H1 (cell line): Measurements from ENCODE around the gene FRMPD4. TPM values are rescaled to one million over a fixed set of nuclear protein-coding genes. Genes with fewer than 3 reads are reported as not detected.

Source experiments
- ASH2L ChIP-seq: fragments of 200-600, 300-600 bp; sonication (generic); IDR thresholded peaks from one replicate; pipeline ENCODE4 v1.7.1; 2017; ENCODE audit warnings: low read length
- CBX8 ChIP-seq: fragments of 300-800, 300-1000 bp; sonication (generic); IDR thresholded peaks from 2 replicates; pipeline ENCODE4 v1.7.1; 2016; ENCODE audit warnings: low read depth, low read length, borderline replicate concordance
- CHD1 ChIP-seq: IDR thresholded peaks from 2 replicates; pipeline ENCODE4 v1.6.1; 2012; ENCODE audit warnings: low read depth, low read length, improper control_type of control experiment
- CHD2 ChIP-seq: IDR thresholded peaks from 2 replicates; pipeline ENCODE4 v1.6.1; 2012; ENCODE audit warnings: low read length, improper control_type of control experiment
- POU5F1 ChIP-seq: IDR thresholded peaks from 2 replicates; pipeline ENCODE4 v1.6.1; 2011; ENCODE audit warnings: low read depth, mild to moderate bottlenecking, low read length, moderate library complexity
- RNF2 ChIP-seq: fragments of 200-900, 300-1000 bp; sonication (generic); IDR thresholded peaks from 2 replicates; pipeline ENCODE4 v1.7.1; 2016; ENCODE audit warnings: borderline replicate concordance, low read depth, mild to moderate bottlenecking, antibody characterized with exemption, low read length; ENCODE audit not compliant: poor library complexity, severe bottlenecking; ENCODE audit errors: missing control alignments
- polyA plus RNA-seq, 7 experiments: library from polyadenylated mRNA; depleted of rRNA in 3 of 7; stranded (reverse) in 5 of 7; unstranded in 2 of 7; fragments of >200 nt in 5 of 7; fragments of 200-250 nt in 2 of 7; gene quantifications; 1 replicate in 5 of 7; 2 replicates in 1 of 7; 4 replicates in 1 of 7; pipeline versions ENCODE4 v1.2.1 to v1.2.3, GENCODE V29; 2011 to 2013; ENCODE audit warnings: missing spikeins in 2 of 7, mixed read lengths in 2 of 7
- total RNA-seq: library from RNA; stranded (reverse); fragmentation: NEBNext Ultra II Directional; extraction: Animal tissue kit (Norgen Biotek cat#: 25700); gene quantifications from 2 replicates; pipeline ENCODE4 v1.2.1, GENCODE V29; 2021
- TF ChIP-seq, protein P1 (sequence below): fragments of 300-600 bp; sonication (generic); IDR thresholded peaks from 2 replicates; pipeline ENCODE4 v1.7.1; 2012; ENCODE audit warnings: low read length, moderate library complexity, mild to moderate bottlenecking, inconsistent platforms; ENCODE audit not compliant: insufficient replicate concordance

FRMPD4 gene
- total and polyA plus RNA-seq, 2 of the 8 experiments (the other 6 are each of a cell fraction or from before 2014, with no cell fraction given), result 0.02 to 0.37 TPM

- TF ChIP-seq, protein P1, sequence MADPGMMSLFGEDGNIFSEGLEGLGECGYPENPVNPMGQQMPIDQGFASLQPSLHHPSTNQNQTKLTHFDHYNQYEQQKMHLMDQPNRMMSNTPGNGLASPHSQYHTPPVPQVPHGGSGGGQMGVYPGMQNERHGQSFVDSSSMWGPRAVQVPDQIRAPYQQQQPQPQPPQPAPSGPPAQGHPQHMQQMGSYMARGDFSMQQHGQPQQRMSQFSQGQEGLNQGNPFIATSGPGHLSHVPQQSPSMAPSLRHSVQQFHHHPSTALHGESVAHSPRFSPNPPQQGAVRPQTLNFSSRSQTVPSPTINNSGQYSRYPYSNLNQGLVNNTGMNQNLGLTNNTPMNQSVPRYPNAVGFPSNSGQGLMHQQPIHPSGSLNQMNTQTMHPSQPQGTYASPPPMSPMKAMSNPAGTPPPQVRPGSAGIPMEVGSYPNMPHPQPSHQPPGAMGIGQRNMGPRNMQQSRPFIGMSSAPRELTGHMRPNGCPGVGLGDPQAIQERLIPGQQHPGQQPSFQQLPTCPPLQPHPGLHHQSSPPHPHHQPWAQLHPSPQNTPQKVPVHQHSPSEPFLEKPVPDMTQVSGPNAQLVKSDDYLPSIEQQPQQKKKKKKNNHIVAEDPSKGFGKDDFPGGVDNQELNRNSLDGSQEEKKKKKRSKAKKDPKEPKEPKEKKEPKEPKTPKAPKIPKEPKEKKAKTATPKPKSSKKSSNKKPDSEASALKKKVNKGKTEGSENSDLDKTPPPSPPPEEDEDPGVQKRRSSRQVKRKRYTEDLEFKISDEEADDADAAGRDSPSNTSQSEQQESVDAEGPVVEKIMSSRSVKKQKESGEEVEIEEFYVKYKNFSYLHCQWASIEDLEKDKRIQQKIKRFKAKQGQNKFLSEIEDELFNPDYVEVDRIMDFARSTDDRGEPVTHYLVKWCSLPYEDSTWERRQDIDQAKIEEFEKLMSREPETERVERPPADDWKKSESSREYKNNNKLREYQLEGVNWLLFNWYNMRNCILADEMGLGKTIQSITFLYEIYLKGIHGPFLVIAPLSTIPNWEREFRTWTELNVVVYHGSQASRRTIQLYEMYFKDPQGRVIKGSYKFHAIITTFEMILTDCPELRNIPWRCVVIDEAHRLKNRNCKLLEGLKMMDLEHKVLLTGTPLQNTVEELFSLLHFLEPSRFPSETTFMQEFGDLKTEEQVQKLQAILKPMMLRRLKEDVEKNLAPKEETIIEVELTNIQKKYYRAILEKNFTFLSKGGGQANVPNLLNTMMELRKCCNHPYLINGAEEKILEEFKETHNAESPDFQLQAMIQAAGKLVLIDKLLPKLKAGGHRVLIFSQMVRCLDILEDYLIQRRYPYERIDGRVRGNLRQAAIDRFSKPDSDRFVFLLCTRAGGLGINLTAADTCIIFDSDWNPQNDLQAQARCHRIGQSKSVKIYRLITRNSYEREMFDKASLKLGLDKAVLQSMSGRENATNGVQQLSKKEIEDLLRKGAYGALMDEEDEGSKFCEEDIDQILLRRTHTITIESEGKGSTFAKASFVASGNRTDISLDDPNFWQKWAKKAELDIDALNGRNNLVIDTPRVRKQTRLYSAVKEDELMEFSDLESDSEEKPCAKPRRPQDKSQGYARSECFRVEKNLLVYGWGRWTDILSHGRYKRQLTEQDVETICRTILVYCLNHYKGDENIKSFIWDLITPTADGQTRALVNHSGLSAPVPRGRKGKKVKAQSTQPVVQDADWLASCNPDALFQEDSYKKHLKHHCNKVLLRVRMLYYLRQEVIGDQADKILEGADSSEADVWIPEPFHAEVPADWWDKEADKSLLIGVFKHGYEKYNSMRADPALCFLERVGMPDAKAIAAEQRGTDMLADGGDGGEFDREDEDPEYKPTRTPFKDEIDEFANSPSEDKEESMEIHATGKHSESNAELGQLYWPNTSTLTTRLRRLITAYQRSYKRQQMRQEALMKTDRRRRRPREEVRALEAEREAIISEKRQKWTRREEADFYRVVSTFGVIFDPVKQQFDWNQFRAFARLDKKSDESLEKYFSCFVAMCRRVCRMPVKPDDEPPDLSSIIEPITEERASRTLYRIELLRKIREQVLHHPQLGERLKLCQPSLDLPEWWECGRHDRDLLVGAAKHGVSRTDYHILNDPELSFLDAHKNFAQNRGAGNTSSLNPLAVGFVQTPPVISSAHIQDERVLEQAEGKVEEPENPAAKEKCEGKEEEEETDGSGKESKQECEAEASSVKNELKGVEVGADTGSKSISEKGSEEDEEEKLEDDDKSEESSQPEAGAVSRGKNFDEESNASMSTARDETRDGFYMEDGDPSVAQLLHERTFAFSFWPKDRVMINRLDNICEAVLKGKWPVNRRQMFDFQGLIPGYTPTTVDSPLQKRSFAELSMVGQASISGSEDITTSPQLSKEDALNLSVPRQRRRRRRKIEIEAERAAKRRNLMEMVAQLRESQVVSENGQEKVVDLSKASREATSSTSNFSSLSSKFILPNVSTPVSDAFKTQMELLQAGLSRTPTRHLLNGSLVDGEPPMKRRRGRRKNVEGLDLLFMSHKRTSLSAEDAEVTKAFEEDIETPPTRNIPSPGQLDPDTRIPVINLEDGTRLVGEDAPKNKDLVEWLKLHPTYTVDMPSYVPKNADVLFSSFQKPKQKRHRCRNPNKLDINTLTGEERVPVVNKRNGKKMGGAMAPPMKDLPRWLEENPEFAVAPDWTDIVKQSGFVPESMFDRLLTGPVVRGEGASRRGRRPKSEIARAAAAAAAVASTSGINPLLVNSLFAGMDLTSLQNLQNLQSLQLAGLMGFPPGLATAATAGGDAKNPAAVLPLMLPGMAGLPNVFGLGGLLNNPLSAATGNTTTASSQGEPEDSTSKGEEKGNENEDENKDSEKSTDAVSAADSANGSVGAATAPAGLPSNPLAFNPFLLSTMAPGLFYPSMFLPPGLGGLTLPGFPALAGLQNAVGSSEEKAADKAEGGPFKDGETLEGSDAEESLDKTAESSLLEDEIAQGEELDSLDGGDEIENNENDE, result no peak
- TF ChIP-seq CBX8 (no peak), ASH2L (no peak), CHD1 (no peak), RNF2 (no peak), POU5F1 (no peak), CHD2 (no peak)
Observed at GRCh38 chrX:12686331-12686730, 548.1 kb downstream of the FRMPD4 start (continued).
